Measurements from ENCODE around the gene LCA5. TPM values are rescaled to one million over a fixed set of nuclear protein-coding genes. Genes with fewer than 3 reads are reported as not detected.

LCA5 gene

DNA sequence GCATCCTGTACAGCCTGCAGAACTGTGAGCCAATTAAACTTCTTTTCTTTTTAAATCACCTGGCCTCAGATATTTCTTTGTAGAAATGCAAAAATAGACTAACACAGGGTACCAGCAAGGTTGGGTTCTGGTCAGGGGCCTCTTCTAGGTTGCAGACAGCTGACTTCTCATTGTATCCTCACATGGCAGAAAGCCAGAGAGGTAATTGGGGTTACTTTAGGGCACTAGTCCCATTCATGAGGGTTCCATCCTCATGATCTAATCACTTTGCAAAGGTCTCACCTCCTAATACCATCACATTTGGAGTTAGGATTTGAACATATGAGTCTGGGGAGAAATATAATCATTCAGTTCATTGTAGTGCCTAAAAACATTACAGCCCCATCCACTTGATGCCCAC lies 101.5 kb downstream of the LCA5 start:
- Histone ChIP-seq H3K79me1 (replicated peaks; ENCODE audit: low read length, poor library complexity, severe bottlenecking) (no peaks in the 10 kb centered on the region), H3K14ac (ENCODE audit: low read length in 2 of 2) (no peak overlapping the region), H3K36me3 (ENCODE audit: control insufficient read depth in 1 of 2, insufficient read depth in 2 of 2, low read depth in 1 of 2, low read length in 2 of 2) (no peaks in the 10 kb centered on the region), H3K18ac (ENCODE audit: low read depth in 1 of 2, low read length in 2 of 2) (no peak overlapping the region), H4K8ac (ENCODE audit: low read length) (no peak overlapping the region), H2AFZ (ENCODE audit: low read depth, low read length) (no peak overlapping the region), H3K4me2 (ENCODE audit: low read length, poor library complexity, severe bottlenecking) (no peak overlapping the region), H3K9me3 (ENCODE audit: control insufficient read depth, low read length) (no peaks in the 10 kb centered on the region), H3K4ac (ENCODE audit: low read depth in 1 of 2, low read length in 2 of 2) (no peak overlapping the region), H2AK5ac (ENCODE audit: low read length, severe bottlenecking) (no peak overlapping the region), H2BK12ac (ENCODE audit: low read length in 2 of 2) (no peak overlapping the region), H2BK120ac (ENCODE audit: low read depth, low read length) (no peak overlapping the region), H3K4me3 (ENCODE audit: insufficient read depth in 1 of 2, low read depth in 1 of 2, low read length in 2 of 2) (no peak overlapping the region), H2BK15ac (ENCODE audit: low read depth, poor library complexity, severe bottlenecking) (no peak overlapping the region), H3K27me3 (ENCODE audit: control insufficient read depth in 1 of 2, insufficient read depth in 1 of 2, low read length in 2 of 2) (no peaks in the 10 kb centered on the region), H3K27ac (ENCODE audit: low read length, poor library complexity, severe bottlenecking) (no peak overlapping the region), H3K4me1 (ENCODE audit: control insufficient read depth, insufficient read depth, low read depth, low read length) (no peaks in the 10 kb centered on the region), H3K23ac (ENCODE audit: low read length in 2 of 2) (no peak overlapping the region), H4K91ac (ENCODE audit: low read length) (no peak overlapping the region), H2BK5ac (ENCODE audit: low read depth, low read length, poor library complexity, severe bottlenecking) (no peak overlapping the region), H3K9ac (ENCODE audit: low read length) (no peak overlapping the region)
- DNase-seq = no peak

Small RNA genes within 50 kb of the gene (small RNA-seq; reads per million reads assigned to genes)
- not detected for gene DBIP1 (ENCODE audit: low read depth)

All from mesenchymal stem cell (in vitro differentiated cells and primary cell).